Osteocyte (in vitro differentiated cells): ENCODE results near the gene UBE2F. TPM values are rescaled to one million over a fixed set of nuclear protein-coding genes. Genes with fewer than 3 reads are reported as not detected.
A peak's percentile ranks its signal among the peaks of the same experiment; 100 is the strongest.

Experiments used
- DNase-seq: peaks from one replicate; pipeline ENCODE4 v3.0.0; 2021; ENCODE audit warnings: mixed read lengths; ENCODE audit not compliant: unreplicated experiment; ENCODE audit errors: extremely low spot score
- H3K27ac Mint-ChIP-seq: one replicate; pipeline ENCODE4 v1.8.0; 2021; ENCODE audit warnings: mild to moderate bottlenecking, mixed read lengths; ENCODE audit not compliant: unreplicated experiment
- H3K27me3 Mint-ChIP-seq: one replicate; pipeline ENCODE4 v1.8.0; 2021; ENCODE audit warnings: mixed read lengths; ENCODE audit not compliant: unreplicated experiment
- H3K36me3 Mint-ChIP-seq: one replicate; pipeline ENCODE4 v1.8.0; 2021; ENCODE audit warnings: mixed read lengths; ENCODE audit not compliant: unreplicated experiment
- H3K4me1 Mint-ChIP-seq: one replicate; pipeline ENCODE4 v1.8.0; 2021; ENCODE audit warnings: mixed read lengths; ENCODE audit not compliant: unreplicated experiment
- H3K4me3 Mint-ChIP-seq: one replicate; pipeline ENCODE4 v1.8.0; 2021; ENCODE audit warnings: mild to moderate bottlenecking, moderate library complexity, mixed read lengths; ENCODE audit not compliant: unreplicated experiment
- H3K9me3 Mint-ChIP-seq: one replicate; pipeline ENCODE4 v1.8.0; 2021; ENCODE audit warnings: mixed read lengths; ENCODE audit not compliant: unreplicated experiment
- total RNA-seq: library from RNA; stranded (reverse); gene quantifications from 2 replicates; pipeline ENCODE4 v1.2.1, GENCODE V29; 2021
- TF ChIP-seq, protein P1 (sequence below): fragments of 200-600 bp; sonication (generic); IDR thresholded peaks from 2 replicates; pipeline ENCODE4 v1.5.0; 2021; ENCODE audit warnings: antibody characterized with exemption, mild to moderate bottlenecking, moderate library complexity

UBE2F gene
- total RNA-seq, 1 donor from 2014 or later: 54.3 TPM

DNA sequence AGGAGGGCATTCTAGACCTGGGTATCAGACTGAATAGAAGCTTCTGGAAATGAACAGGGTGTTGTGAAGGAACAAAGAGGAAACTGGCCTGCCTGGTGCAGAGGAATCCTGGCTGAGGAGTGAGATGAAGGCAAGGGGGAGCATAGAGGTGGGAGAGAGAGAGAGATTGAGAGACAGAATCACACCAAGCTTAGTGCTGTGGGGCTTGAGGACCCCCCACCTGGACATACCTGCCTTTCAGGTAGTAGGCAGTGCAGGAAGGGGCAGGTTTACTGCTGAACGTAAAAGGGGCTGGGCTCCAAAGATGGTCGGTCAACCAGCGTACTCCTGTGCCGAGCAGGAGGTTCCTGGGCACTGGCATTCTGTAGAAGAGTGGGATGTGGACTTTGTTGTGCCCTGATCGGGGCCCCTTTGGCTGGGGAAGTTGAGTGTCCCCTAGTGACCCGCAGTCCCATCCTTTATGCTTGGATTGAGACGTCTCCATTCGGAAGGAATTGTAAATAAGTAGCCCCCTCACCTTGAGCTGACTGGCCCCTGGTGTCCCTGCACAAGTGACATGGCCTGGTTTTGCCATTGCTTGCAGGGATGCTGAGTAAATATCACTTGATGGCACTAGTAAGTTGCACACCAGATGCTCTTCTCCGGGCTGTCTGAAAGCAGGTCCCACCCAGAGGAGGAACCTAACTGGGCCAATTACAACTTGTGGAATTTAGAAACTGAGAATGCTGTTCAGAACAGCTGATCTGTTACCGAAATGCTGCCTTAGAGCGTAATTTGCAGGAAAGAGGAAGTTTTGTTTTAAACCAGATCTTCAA lies 1.4 kb downstream of the UBE2F start:
- no peak for DNase-seq
- H3K27me3 Mint-ChIP-seq: no peaks in the 10 kb centered on the region
- no peaks in the 10 kb centered on the region for H3K9me3 Mint-ChIP-seq
- H3K36me3 Mint-ChIP-seq: peaks cover 2% of the 10 kb centered on the region
- peak overlapping the region; percentile 77 for H3K27ac Mint-ChIP-seq
- peaks cover 38% of the 10 kb centered on the region for H3K4me1 Mint-ChIP-seq
- TF ChIP-seq, protein P1, sequence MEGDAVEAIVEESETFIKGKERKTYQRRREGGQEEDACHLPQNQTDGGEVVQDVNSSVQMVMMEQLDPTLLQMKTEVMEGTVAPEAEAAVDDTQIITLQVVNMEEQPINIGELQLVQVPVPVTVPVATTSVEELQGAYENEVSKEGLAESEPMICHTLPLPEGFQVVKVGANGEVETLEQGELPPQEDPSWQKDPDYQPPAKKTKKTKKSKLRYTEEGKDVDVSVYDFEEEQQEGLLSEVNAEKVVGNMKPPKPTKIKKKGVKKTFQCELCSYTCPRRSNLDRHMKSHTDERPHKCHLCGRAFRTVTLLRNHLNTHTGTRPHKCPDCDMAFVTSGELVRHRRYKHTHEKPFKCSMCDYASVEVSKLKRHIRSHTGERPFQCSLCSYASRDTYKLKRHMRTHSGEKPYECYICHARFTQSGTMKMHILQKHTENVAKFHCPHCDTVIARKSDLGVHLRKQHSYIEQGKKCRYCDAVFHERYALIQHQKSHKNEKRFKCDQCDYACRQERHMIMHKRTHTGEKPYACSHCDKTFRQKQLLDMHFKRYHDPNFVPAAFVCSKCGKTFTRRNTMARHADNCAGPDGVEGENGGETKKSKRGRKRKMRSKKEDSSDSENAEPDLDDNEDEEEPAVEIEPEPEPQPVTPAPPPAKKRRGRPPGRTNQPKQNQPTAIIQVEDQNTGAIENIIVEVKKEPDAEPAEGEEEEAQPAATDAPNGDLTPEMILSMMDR: no peak
- H3K4me3 Mint-ChIP-seq: peak overlapping the region; percentile 84

GRCh38 chr2:237971661-237972060 lies 4.8 kb downstream of the UBE2F start:
- Mint-ChIP-seq H3K36me3 (peaks cover 9% of the 10 kb centered on the region), H3K9me3 (no peaks in the 10 kb centered on the region), H3K27ac (no peak overlapping the region), H3K27me3 (no peaks in the 10 kb centered on the region), H3K4me1 (peaks cover 35% of the 10 kb centered on the region), H3K4me3 (no peak overlapping the region)
- TF ChIP-seq, protein P1: peak; percentile 8
- DNase-seq: no peak

GRCh38 chr2:237972211-237972610 lies 5.4 kb downstream of the UBE2F start:
- H3K4me3 Mint-ChIP-seq: no peak overlapping the region
- H3K27ac Mint-ChIP-seq: no peak overlapping the region
- H3K36me3 Mint-ChIP-seq: peaks cover 9% of the 10 kb centered on the region
- H3K9me3 Mint-ChIP-seq: no peaks in the 10 kb centered on the region
- no peak for DNase-seq
- no peaks in the 10 kb centered on the region for H3K27me3 Mint-ChIP-seq
- H3K4me1 Mint-ChIP-seq: peaks cover 35% of the 10 kb centered on the region
- TF ChIP-seq, protein P1: no peak

- DNase-seq: no peak
- Mint-ChIP-seq H3K4me3 (no peak overlapping the region), H3K4me1 (peaks cover 38% of the 10 kb centered on the region), H3K9me3 (no peaks in the 10 kb centered on the region), H3K36me3 (peaks cover 16% of the 10 kb centered on the region), H3K27me3 (no peaks in the 10 kb centered on the region), H3K27ac (no peak overlapping the region)
- TF ChIP-seq, protein P1: no peak
These were observed 6.1 kb downstream of the UBE2F start for GRCh38 chr2:237972936-237973335.

- TF ChIP-seq, protein P1: no peak
- Mint-ChIP-seq H3K9me3 (no peaks in the 10 kb centered on the region), H3K27me3 (no peaks in the 10 kb centered on the region), H3K4me1 (peaks cover 24% of the 10 kb centered on the region), H3K27ac (no peak overlapping the region), H3K36me3 (peaks cover 18% of the 10 kb centered on the region), H3K4me3 (no peak overlapping the region)
- no peak for DNase-seq
These were observed 10.6 kb downstream of the UBE2F start for GRCh38 chr2:237977380-237977779.
